Mucosa of rectum (tissue), 2 donors: ENCODE results near the gene SEM1.

Source experiments
- H3K27ac ChIP-seq, 2 donors: one replicate each; pipeline ENCODE4 v1.7.0; 2013; ENCODE audit warnings: inconsistent platforms in 2 of 2, low read depth in 2 of 2, low read length in 2 of 2
- H3K27me3 ChIP-seq, 2 donors: one replicate each; pipeline ENCODE4 v1.7.0; 2013; ENCODE audit warnings: low read length in 2 of 2; ENCODE audit not compliant: control insufficient read depth in 2 of 2, insufficient read depth in 2 of 2
- H3K36me3 ChIP-seq, 2 donors: one replicate each; pipeline ENCODE4 v1.7.0; 2013; ENCODE audit warnings: low read length in 2 of 2; ENCODE audit not compliant: control insufficient read depth in 2 of 2, insufficient read depth in 2 of 2
- H3K4me1 ChIP-seq, 2 donors: one replicate each; pipeline ENCODE4 v1.7.0; 2013; ENCODE audit warnings: low read length in 2 of 2, mild to moderate bottlenecking in 1 of 2; ENCODE audit not compliant: control insufficient read depth in 2 of 2, insufficient read depth in 2 of 2
- H3K4me3 ChIP-seq, 2 donors: one replicate each; pipeline ENCODE4 v1.7.0; 2013; ENCODE audit warnings: low read length in 2 of 2
- H3K9ac ChIP-seq, 2 donors: one replicate each; pipeline ENCODE4 v1.7.0; 2013; ENCODE audit warnings: low read length in 2 of 2, low read depth in 1 of 2, mild to moderate bottlenecking in 1 of 2
- H3K9me3 ChIP-seq, 2 donors: one replicate each; pipeline ENCODE4 v1.7.0; 2013; ENCODE audit warnings: low read length in 2 of 2; ENCODE audit not compliant: control insufficient read depth in 2 of 2
- donor health status: healthy.
- donor health status: Normal muscosa, but diverticular disease.

The SEM1 gene

GRCh38 chr7:96686305-96686704 lies 23.3 kb downstream of the SEM1 start:
- no peaks in the 10 kb centered on the region for H3K4me1 ChIP-seq
- H3K36me3 ChIP-seq = peaks cover 4% of the 10 kb centered on the region in 2 donors
- no peaks in the 10 kb centered on the region for H3K9me3 ChIP-seq
- no peak overlapping the region for H3K27ac ChIP-seq
- no peak overlapping the region for H3K4me3 ChIP-seq
- H3K9ac ChIP-seq = no peak overlapping the region
- no peaks in the 10 kb centered on the region for H3K27me3 ChIP-seq

DNA sequence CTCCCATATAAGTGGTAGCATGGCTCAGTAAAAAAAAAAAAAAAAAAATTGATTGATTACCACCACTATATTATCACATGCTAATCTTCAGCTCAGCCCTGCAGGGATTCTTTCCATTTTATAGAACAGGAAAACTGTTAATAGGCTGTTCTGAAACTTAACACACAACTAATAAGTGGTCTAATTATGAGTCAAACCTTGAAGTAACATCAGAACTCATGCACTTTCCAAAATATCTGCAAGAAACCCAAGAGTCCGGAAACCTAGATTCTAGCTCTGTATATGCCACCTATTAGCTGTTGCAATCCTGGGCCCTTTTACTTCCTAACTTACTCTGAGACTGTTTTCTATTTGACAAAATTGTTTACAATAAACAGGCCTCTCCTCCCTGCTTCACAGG lies 23.9 kb downstream of the SEM1 start:
- no peak overlapping the region for H3K27ac ChIP-seq

GRCh38 chr7:96685353-96685752 lies 24.3 kb downstream of the SEM1 start:
- Histone ChIP-seq H3K9ac (no peak overlapping the region), H3K4me3 (no peak overlapping the region), H3K27ac (no peak overlapping the region), H3K36me3 (no peaks in the 10 kb centered on the region), H3K27me3 (no peaks in the 10 kb centered on the region), H3K4me1 (no peaks in the 10 kb centered on the region), H3K9me3 (no peaks in the 10 kb centered on the region)

More for the DNA sequence above, 23.9 kb downstream of the SEM1 start:
- Histone ChIP-seq H3K4me1 (no peaks in the 10 kb centered on the region), H3K9ac (no peak overlapping the region), H3K27me3 (no peaks in the 10 kb centered on the region), H3K9me3 (no peaks in the 10 kb centered on the region), H3K4me3 (no peak overlapping the region), H3K36me3 (no peaks in the 10 kb centered on the region)

GRCh38 chr7:96679886-96680285 lies 29.8 kb downstream of the SEM1 start:
- Histone ChIP-seq H3K36me3 (no peaks in the 10 kb centered on the region), H3K27ac (no peak overlapping the region), H3K27me3 (no peaks in the 10 kb centered on the region), H3K4me1 (no peaks in the 10 kb centered on the region), H3K9ac (no peak overlapping the region), H3K9me3 (no peaks in the 10 kb centered on the region), H3K4me3 (no peak overlapping the region)

DNA sequence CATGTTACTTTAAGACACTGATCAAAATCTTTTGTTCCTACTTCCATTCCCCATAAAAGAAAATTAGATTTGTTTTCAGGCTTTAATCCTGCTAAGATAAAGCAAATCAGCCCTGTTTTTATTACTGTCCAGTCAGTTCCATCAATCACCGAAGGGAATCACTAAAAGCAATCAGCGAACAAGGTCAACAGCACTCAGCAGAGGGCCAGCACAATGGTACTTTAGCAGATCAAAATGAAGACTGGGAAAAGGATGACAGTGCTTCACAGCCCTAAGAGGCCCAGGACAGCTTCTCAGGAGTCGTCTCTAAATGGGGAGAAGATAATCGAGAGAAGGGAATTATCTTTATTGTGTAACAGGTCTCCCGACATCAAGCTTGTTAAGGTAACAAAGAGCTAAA lies 32.7 kb downstream of the SEM1 start:
- Histone ChIP-seq H3K27me3 (no peaks in the 10 kb centered on the region), H3K4me1 (no peaks in the 10 kb centered on the region), H3K9ac (no peak overlapping the region), H3K4me3 (no peak overlapping the region), H3K36me3 (peaks cover 0 to 3% of the 10 kb centered on the region in 2 donors), H3K9me3 (no peaks in the 10 kb centered on the region), H3K27ac (no peak overlapping the region)

DNA sequence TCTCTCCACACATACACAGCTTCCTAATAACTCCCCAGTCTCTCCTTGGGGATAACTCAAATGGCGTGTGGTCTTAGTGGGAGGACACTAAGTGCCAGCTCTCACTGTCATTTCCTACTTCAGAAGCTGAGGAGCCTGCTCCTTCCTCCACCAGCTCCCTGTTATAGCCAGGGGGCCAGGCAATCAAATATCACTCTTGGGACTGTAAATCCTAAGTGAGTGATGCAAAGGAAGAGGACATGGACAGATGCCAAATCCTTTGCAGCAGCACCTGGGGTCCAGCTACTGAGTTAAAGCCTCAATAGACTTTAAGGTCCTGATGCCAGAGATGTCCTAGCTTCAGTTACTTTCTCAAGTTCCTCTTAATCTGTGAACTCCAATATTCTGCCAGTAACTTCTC lies 34.1 kb downstream of the SEM1 start:
- Histone ChIP-seq H3K9me3 (no peaks in the 10 kb centered on the region), H3K27ac (no peak overlapping the region), H3K9ac (no peak overlapping the region), H3K4me1 (no peaks in the 10 kb centered on the region), H3K27me3 (no peaks in the 10 kb centered on the region), H3K36me3 (peaks cover 3% of the 10 kb centered on the region in 2 donors), H3K4me3 (no peak overlapping the region)

- Histone ChIP-seq H3K9me3 (no peaks in the 10 kb centered on the region), H3K4me1 (no peaks in the 10 kb centered on the region), H3K9ac (no peak overlapping the region), H3K27ac (no peak overlapping the region), H3K36me3 (peaks cover 3 to 4% of the 10 kb centered on the region in 2 donors), H3K27me3 (no peaks in the 10 kb centered on the region), H3K4me3 (no peak overlapping the region)
Observed at GRCh38 chr7:96674565-96674964, 35.1 kb downstream of the SEM1 start.

GRCh38 chr7:96671854-96672253 lies 37.8 kb downstream of the SEM1 start:
- Histone ChIP-seq H3K36me3 (peaks cover 3 to 4% of the 10 kb centered on the region in 2 donors), H3K4me3 (no peak overlapping the region), H3K27ac (no peak overlapping the region), H3K9me3 (no peaks in the 10 kb centered on the region), H3K4me1 (no peaks in the 10 kb centered on the region), H3K27me3 (no peaks in the 10 kb centered on the region), H3K9ac (no peak overlapping the region)

- no peaks in the 10 kb centered on the region for H3K4me1 ChIP-seq
- H3K4me3 ChIP-seq = no peak overlapping the region
- H3K9me3 ChIP-seq = no peaks in the 10 kb centered on the region
- H3K9ac ChIP-seq = no peak overlapping the region
- peaks cover 4 to 5% of the 10 kb centered on the region in 2 donors for H3K36me3 ChIP-seq
- H3K27me3 ChIP-seq = no peaks in the 10 kb centered on the region
- no peak overlapping the region for H3K27ac ChIP-seq
Observed at GRCh38 chr7:96670338-96671289, 39.0 kb downstream of the SEM1 start.

GRCh38 chr7:96669812-96670211 lies 39.8 kb downstream of the SEM1 start:
- Histone ChIP-seq H3K4me3 (no peak overlapping the region), H3K36me3 (peaks cover 4 to 5% of the 10 kb centered on the region in 2 donors), H3K4me1 (no peaks in the 10 kb centered on the region), H3K9ac (no peak overlapping the region), H3K27ac (no peak overlapping the region), H3K9me3 (no peaks in the 10 kb centered on the region), H3K27me3 (no peaks in the 10 kb centered on the region)
